GM21717 (cell line): ENCODE data around the gene LRP3.

Source experiments
- ATAC-seq: cut with Tn5 transposase; IDR thresholded peaks from one replicate; pipeline ENCODE4 v1.9.1; 2021; ENCODE audit warnings: mild to moderate bottlenecking, moderate library complexity; ENCODE audit not compliant: unreplicated experiment

Gene LRP3

DNA sequence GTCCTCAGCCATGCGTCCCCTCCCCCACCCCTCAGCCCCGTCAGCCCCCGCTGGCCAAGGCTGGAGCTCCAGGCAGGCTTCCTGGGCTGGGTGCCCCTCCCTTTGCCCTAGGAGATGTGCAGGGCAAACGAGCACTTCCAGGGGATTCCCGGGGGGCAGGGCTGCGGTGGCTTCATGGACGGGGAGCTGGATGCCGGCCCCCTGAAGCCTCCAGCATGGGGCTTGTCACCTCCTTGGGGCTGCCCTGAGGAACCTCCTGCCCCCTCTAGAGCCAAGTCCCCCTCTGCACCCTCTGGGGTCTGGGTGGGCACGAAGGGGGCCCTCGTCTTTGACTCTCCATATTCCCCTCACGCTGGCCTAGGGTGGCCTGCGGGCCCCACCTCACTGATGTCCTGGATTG, 56.9 kb downstream of the LRP3 start:
- ATAC-seq = no peak

DNA sequence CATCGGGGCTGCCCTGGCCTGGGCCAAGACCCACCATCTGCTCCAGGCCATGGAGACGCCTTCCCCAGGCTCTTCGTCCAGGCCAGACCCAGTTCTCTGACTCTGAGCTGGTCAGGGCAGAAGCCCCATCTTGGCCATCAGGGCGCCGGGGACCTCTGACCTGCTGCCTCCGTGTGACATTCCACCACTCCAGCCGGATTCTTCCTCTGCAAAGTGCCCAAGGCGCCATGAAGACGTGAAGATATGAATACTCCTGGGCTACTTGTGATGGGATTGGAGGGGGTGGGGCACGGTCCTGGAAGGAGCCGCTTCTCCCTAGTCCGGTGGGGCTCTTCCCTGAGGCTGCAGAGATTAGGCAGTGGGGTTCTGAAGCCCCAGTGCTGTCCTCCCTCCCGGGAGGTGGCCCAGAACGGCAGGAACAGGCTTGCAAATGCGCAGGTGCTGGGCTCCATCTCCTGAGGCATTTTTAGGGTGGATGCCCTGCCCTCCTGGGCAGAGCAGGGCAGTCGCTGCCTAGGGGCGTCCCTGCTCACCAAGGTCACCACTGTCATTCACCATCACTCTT, 57.5 kb downstream of the LRP3 start:
- no peak for ATAC-seq

DNA sequence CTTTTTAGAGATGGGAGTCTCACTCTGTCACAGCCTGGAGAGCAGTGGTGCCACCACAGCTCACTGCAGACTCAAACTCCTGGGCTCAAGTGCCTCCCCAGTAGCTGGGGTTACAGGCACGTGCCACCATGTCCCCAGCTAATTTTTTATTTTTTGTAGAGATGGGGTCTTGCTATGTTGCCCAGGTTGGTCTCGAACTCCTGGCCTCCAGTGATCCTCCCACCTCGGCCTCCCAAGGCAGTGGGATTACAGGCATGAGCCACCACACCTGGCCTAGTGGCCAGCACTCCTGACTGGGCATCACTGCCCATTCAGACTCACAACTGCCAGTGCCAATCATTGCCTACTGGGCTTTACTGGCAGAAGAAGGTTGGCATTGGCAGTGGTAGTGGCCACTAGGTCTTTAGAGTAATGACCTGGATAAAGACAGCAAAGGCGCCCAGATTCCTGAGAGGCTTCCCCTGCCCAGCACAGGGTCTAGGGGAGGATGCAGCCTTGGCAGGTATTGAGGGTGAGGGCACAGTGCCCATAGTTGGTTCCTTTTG, 58.4 kb downstream of the LRP3 start:
- no peak for ATAC-seq

DNA sequence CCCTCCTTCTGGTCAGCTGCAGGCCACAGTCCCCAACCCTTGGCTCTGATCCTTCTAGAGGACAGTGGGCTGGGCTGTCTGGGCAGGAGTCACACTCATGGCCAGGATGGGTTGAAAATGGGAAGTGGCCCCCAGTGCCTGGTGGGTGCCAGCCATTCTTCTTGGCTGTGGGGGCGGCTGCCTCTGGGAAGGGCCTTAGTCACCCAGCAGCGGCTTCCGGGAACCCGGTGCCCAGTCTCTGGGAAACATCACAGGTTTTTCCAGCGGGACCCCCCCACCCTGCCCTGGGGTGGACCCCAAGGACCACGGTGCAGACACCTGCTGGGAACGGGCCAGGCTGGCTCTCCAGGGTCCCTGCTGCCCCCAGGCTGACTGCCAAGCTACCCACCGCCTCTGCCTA, 58.8 kb downstream of the LRP3 start:
- no peak for ATAC-seq

DNA sequence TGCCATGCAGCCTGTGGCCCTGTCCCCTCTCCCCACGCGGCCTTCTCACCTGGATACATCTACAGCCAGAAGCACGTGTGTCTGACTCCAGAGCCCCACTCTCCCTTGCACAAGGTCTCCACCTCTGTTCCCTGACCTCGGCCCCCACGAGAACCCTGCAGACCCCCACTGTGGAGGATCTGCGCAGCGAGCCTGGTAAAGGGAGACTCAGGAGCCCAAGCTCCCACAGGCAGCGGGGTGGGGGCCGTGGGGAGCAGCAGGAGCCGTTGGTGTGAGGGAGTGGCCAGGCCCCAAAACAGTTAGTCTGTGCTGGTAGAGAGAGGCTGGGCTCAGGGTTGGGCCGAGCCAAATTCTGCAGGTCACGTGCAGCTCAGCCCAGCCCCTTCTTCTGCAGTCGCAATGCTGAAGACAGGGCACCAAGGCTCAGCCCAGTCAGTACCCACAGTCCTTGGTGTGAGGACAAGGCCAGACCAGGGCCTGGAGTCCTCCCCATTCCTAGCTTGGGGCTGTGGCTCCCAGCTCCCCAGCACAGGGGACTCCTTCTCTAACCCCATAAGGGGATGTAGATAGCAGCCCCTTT, 60.2 kb downstream of the LRP3 start:
- ATAC-seq = no peak

DNA sequence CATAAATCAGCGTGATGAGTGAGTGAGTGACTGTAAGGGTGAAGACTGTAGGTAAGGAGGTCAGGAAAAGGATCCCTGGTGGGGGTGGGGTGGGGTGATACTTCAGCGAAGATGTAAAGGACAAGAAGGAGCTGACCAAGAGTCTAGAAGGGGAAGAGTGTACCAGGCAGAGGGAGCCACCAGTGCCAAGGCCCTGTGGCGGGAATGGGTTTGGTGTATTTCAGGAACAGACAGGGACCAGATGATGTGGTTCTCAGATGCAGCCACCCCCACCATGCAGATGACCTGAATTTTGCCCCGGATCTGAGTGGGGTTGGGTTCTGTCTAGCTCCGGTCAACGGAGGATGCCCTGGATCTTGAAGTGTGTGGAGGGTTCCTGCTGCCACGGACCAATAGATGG, 61.7 kb downstream of the LRP3 start:
- no peak for ATAC-seq

DNA sequence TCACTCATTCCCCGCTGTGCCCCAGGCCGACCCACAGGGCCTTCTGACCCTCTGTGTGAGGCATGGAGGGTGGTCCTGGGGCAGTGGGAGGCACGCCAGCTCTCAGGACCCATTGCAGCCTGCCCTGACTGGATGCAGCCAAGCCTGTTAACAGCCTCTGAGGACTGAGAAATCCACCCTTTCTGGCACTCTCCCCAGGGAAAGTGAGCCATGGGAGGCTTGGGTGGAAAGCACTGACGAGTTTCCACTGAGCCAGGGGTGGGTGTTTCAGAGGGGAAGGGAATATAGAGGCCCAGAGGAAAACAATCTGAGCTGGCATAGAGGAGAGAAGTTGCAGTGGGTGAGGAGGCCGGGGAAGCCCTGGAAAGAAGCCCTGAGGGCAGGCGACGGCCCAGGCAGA, 62.1 kb downstream of the LRP3 start:
- no peak for ATAC-seq

DNA sequence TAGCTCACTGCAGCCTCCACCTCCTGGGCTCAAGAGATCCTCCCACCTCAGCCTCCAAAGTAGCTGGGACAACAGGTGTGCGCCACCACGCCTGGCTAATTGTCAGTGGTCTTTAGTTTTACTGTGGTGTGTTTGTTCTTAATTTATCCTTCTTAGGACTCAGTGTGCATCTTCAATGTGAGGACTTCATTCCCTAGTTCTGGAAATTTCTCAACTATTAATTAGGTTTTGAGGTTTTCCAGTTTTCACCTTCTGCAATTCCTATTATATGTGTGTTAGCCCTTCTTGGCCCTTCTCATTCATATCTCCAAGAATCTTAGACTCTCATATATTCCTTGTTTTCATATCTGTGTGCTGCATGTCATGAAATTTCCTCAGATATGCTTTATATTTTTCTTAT, 63.7 kb downstream of the LRP3 start:
- no peak for ATAC-seq
